Fibroblast of lung (primary cell): ENCODE data around the gene POLN.

Experiments
- EZH2 ChIP-seq: IDR thresholded peaks from 2 replicates; pipeline ENCODE4 v1.5.1; 2012; ENCODE audit warnings: low read length, control low read depth, mild to moderate bottlenecking; ENCODE audit errors: missing control alignments
- TF ChIP-seq, protein P1 (sequence below), 2 donors: IDR thresholded peaks in 1 of 2; conservative IDR thresholded peaks in 1 of 2; 1 replicate in 1 of 2; 2 replicates in 1 of 2; pipeline ENCODE4 v1.5.1; 2011 to 2012; ENCODE audit warnings: low read length in 2 of 2, control low read depth in 1 of 2, inconsistent platforms in 1 of 2, low read depth in 1 of 2, mild to moderate bottlenecking in 1 of 2

DNA sequence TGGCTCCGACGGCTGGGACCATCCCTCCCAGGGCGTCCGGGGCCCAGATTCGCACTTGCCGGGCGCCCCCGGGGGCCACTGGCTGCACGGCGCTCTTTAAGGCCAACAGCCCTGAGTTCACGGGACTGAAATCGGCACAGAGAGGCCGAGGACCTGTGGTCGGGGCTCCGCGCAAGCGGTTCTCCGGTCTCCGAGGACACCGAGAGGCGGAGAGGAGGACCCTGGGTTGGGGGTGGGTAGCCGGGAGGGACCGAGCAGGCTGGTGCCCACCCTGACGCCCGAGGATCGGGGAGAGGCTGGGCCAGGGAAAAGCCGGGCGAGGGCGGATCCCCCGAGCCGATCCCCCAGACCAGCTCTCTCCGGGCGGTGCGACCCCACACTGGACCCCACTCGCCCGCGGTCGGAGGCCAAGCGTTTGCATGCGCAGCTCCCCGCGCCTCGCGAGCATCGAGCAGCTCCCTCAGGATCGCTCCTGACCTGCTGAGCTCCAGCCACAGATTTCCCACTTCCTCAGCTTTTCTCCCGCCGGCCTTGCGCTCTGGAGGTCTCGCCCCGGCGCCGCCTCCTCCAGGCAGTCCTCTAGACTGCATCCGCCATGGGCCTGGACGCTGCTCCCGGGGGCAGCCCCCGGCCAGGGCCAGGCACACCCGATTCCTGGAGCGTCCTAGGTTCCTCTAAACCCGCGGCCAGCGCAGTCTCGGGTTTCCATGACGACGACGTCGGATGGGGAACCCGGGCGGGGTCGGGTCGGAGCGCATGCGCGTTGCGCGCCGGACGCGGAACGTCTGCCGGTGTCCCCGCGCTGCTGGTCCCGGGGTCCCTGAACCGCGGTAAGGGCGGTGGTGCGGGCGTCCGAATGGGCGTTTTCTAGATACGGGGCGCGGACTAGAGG, 200.4 kb downstream of the POLN start:
- TF ChIP-seq, protein P1, sequence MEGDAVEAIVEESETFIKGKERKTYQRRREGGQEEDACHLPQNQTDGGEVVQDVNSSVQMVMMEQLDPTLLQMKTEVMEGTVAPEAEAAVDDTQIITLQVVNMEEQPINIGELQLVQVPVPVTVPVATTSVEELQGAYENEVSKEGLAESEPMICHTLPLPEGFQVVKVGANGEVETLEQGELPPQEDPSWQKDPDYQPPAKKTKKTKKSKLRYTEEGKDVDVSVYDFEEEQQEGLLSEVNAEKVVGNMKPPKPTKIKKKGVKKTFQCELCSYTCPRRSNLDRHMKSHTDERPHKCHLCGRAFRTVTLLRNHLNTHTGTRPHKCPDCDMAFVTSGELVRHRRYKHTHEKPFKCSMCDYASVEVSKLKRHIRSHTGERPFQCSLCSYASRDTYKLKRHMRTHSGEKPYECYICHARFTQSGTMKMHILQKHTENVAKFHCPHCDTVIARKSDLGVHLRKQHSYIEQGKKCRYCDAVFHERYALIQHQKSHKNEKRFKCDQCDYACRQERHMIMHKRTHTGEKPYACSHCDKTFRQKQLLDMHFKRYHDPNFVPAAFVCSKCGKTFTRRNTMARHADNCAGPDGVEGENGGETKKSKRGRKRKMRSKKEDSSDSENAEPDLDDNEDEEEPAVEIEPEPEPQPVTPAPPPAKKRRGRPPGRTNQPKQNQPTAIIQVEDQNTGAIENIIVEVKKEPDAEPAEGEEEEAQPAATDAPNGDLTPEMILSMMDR (conservative IDR thresholded peaks at IDR 0.05 in 1 of 2, IDR thresholded peaks at IDR 0.05 in 1 of 2; ENCODE audit: low read depth in 1 of 2, low read length in 2 of 2), result no peak
- TF ChIP-seq EZH2, result peak; percentile 88
